Measurements from ENCODE around the gene NFIB.

DNA sequence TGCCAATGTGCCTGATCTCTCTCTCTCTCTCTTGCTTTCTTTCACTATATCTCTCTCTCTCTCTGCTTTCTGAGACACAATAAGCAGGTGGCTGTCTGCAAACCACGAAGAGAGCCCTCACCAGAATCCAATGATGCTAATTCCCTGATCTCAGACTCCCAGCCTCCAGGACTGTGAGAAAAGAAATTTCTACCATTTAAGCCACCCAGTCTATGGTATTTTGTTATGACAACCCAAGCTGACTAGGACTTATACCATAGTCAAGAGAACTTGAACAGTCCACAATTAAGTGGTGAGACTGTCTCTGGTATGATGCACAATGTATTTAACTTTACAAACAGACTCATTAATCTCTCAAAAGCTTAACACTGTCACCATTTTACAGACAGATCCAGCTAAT is 67.0 kb downstream of the NFIB start:
- TF ChIP-seq NPAS2 (CRISPR knock-in tag; IDR thresholded peaks at IDR 0.05; ENCODE audit: borderline replicate concordance) (no peak), YY1 (IDR thresholded peaks at IDR 0.05; ENCODE audit: insufficient read depth, insufficient replicate concordance, low read depth, low read length) (no peak), NFKB2 (CRISPR knock-in tag; IDR thresholded peaks at IDR 0.05; ENCODE audit: borderline replicate concordance) (no peak)

All from HepG2 (cell line).